ENCODE data around the gene SS18.

- TF ChIP-seq, protein P1, sequence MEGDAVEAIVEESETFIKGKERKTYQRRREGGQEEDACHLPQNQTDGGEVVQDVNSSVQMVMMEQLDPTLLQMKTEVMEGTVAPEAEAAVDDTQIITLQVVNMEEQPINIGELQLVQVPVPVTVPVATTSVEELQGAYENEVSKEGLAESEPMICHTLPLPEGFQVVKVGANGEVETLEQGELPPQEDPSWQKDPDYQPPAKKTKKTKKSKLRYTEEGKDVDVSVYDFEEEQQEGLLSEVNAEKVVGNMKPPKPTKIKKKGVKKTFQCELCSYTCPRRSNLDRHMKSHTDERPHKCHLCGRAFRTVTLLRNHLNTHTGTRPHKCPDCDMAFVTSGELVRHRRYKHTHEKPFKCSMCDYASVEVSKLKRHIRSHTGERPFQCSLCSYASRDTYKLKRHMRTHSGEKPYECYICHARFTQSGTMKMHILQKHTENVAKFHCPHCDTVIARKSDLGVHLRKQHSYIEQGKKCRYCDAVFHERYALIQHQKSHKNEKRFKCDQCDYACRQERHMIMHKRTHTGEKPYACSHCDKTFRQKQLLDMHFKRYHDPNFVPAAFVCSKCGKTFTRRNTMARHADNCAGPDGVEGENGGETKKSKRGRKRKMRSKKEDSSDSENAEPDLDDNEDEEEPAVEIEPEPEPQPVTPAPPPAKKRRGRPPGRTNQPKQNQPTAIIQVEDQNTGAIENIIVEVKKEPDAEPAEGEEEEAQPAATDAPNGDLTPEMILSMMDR (conservative IDR thresholded peaks at IDR 0.05; ENCODE audit: low read depth, low read length): no peak
- TF ChIP-seq EZH2 (IDR thresholded peaks at IDR 0.05; ENCODE audit: borderline replicate concordance, low read depth, low read length, poor library complexity, severe bottlenecking): no peak
Observed at GRCh38 chr18:25982153-25982552, 108.3 kb downstream of the SS18 start.

Measured in A673 (cell line).